HUDEP-2 (cell line): Measurements from ENCODE around the gene PDE4B.
"Not testable (repeated sequence)": the region's sequence is repeated elsewhere in the genome, so short reads cannot be mapped to it uniquely, and the experiment has no call there.

Experiments used
- DNase-seq, 76 experiments: peaks; one replicate each; lab custom pipeline; 2025; ENCODE audit not compliant: unreplicated experiment in 76 of 76; lab: John Stamatoyannopoulos, UW

The PDE4B gene

GRCh38 chr1:66041654-66042053, 249.0 kb downstream of the PDE4B start:
- no peak for DNase-seq

DNA sequence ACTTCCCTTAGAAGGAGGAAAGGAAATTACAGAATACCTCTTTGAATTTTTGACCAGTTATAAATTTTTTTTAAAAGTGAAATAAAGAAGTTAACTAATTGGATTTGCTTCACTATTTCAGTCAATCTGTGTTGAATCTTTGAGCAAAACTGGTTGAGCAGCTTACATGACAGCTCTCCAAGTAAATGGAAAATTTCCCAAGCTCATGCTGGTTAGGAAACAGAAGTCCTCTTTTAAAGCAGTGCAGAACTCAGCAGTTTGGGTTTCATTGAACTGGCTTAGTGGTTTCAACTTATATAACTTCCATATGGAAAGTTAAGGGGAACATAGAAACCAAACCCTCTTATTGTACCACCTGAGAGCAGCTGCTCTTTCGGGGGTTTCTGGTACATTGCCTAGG, 250.5 kb downstream of the PDE4B start:
- no peak for DNase-seq

- DNase-seq, result no peak
Measured at GRCh38 chr1:66044912-66045311, 252.2 kb downstream of the PDE4B start.

DNA sequence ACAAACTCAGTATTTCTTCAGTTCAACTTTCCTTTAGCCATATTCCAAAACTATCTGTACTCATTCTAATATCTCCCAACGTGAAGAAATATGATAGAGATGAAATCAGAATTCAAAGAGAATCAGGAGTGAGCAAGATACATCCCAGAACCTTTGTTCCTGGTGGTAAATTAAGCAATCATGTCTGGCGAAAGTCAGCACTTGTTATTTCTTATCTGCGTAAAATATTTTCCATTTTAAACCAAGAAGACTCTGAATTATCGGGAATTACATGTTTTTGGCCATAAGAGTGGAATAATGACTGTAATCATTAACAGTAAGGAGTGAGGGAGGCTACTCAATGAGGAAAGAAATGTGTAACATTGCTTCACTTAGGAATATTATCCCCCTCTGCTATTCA, 253.7 kb downstream of the PDE4B start:
- DNase-seq, result no peak

DNA sequence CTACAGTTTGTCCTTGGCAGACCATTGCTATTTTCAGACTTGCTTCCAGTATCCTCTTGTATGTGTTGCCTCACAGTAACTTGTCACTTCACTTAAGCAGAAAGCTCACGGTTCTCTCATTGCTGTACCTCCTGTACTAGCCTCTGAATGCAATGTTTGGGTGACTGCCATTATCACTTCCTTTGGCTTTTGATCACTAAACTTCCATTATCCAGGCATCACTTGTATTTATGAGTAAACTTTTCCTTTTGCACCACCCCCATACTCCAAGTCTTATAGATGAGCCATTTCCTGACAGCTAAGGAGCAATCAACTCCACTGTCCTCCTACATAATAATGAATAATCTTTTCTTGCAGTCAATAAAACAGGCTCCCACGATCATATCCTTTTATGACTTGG, 255.3 kb downstream of the PDE4B start:
- no peak for DNase-seq

GRCh38 chr1:66050123-66050522, 257.4 kb downstream of the PDE4B start:
- no peak for DNase-seq

GRCh38 chr1:66050633-66051032, 257.9 kb downstream of the PDE4B start:
- DNase-seq, result no peak

DNA sequence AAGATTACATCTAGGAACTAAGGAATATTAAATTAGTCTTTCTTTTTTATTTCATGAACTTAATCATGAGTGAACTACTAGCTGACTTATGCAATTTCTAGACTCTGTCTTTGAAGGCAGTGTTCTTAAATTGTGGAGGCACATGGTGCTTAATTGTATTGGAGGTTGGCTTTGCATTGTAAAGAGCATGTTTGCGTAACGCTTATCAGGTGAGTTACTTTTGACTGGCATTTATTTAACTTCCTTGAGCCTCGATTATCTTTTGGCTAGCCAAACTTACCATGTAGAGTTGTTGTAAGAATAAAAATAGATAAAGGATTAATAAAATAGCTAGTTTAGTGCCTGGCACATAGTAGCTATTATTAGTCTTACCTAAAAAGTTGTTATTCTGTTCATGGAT, 262.4 kb downstream of the PDE4B start:
- DNase-seq, result no peak

- not testable (repeated sequence) for DNase-seq
Measured at GRCh38 chr1:66057448-66057847, 264.8 kb downstream of the PDE4B start.

DNA sequence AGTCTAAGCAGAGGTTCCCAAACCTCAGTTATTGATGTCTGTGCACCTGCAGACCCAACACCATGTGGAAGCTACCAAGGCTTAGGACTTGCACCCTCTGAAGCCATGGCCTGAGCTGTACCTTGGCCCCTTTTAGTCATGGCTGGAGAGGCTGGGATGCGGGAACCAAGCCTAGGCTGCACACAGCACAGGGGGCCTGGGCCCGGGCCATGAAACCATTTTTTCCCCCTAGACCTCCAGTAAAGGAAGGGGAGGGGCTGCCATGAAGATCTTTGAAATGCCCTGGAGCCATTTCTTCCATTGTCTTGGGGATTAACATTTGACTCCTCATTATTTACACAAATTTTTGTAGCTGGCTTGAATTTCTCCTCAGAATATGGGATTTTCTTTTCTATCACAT, 265.9 kb downstream of the PDE4B start:
- no peak for DNase-seq

DNA sequence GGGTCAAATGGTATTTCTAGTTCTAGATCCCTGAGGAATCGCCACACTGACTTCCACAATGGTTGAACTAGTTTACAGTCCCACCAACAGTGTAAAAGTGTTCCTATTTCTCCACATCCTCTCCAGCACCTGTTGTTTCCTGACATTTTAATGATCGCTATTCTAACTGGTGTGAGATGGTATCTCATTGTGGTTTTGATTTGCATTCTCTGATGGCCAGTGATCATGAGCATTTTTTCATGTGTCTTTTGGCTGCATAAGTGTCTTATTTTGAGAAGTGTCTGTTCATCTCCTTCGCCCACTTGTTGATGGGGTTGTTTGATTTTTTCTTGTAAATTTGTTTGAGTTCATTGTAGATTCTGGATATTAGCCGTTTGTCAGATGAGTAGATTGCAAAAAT, 274.5 kb downstream of the PDE4B start:
- not testable (repeated sequence) for DNase-seq

DNA sequence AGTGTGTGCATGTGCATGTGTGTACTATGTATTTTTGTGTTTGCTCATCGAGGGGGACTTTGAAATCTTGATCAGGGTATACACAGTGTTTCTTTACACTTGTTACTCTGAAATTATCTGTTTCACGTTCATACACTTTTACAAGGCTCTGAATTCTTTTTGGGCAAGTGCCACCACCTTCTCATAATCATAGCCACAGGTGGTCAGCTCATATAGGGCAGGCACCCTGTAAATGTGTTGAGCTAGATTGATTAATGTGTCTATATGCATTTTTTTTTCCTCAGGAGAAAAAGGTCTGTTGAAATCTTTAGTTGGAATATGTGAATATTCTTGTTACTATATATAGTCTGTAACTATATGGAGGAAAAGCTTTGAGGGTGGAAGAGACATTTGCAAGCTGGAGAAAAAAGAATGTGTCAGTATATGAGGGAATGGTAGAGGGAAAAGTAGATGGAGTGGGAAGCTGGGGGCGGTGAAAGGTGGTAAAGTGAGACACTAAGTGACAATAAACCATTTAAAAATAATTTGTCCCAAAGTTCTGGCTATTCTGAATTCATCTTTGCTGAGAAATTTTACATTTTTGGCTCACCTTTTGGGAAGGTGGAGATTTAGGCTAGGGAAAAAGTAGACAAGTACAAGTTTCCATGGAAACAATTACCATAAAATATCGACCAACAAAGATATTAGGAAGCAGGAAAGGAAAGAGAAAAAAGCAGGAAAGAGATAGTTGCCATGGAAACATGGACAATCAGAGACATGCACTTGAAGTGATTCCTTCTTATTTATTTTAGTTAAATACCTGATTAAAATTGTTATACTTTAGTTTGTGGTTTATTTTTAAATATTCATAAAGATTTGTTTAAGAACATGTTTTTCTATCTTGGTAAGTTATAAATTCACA, 277.5 kb downstream of the PDE4B start:
- DNase-seq, result no peak

GRCh38 chr1:66073388-66073787, 280.7 kb downstream of the PDE4B start:
- DNase-seq, result no peak

DNA sequence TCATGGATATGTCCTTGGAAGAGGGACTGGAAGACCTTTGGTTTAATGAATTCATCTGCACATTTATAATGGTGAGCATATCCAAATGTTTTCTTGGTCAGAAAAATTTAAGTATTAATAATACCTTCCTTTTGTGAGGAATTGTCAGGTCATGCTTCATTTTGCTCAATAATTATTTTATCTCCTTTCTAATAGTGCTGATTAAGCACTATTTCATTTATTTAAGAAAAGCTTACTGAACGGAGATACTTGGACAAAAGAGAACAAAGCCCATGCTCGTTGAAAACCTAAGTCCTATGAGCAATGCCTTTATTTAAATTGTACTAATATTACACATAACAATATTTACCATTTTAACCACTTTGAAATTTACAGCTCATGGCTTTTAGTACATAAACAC, 281.5 kb downstream of the PDE4B start:
- DNase-seq, result no peak

DNA sequence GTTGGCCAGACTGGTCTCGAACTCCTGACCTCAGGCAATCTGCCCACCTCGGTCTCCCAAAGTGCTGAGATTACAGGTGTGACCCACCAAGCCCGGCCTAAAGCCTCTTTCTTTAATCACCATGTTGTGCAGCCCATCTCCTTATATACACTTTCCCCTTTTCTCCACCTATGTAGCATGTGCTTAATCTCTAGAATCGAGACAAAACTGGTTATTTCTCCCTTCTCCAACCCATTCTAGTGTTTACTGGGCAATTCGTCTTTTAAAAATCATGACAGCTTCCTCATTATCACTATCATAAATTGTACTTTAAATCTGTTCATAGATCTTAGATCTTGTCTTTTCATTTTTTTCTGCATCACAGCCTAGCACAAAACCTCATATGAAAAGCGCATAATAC, 285.7 kb downstream of the PDE4B start:
- DNase-seq, result no peak

GRCh38 chr1:66083003-66083402, 290.3 kb downstream of the PDE4B start:
- no peak for DNase-seq

DNA sequence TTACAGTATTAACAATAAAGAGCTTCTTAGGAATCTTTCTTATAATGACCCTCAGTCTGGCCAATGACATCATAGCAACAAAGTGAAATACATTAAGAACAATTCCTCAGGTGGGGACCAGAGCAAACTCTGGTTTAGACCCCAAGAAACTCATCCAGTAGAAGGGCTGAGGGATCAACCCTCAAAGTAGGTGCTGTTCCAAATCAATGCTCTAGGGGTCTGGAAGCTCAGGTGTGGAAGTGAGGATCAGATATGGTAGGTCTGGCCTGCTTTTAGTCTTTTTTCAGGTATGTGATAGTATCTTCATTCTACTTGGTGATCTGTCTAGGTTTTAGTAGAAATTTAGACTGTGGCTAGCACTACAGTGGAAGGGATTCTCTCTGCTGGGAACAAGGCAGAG, 291.7 kb downstream of the PDE4B start:
- DNase-seq, result no peak

GRCh38 chr1:66085600-66085999, 292.9 kb downstream of the PDE4B start:
- DNase-seq, result no peak

- no peak for DNase-seq
Measured at GRCh38 chr1:66088787-66089186, 296.1 kb downstream of the PDE4B start.

DNA sequence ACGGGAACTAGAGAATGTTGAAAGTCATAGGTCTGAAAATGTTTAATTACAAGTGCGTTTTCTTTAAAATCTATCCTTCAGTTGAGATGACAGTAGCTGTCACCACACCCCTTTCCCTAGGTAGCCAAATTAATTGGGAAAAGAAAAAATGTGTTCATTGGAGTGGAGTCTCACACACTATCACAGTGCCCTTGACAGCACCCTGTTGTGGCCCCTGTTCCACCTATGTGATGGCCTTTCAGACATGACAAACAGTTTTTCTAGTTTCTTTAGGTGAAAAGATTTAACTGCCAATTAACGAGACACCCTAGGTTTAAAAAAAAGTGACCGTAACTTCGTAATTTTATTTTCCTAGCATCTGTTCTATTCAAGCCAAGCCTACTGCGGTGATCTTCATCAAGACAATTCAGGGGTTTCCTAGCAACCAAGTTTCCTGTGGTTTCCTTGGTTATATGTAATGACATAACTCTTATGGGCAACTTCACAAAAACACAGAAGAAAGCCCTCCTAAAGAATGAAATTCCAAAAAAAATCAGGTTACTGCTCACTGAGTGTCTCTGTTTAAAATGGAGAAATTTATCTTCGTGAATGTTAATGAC, 298.3 kb downstream of the PDE4B start:
- no peak for DNase-seq

DNA sequence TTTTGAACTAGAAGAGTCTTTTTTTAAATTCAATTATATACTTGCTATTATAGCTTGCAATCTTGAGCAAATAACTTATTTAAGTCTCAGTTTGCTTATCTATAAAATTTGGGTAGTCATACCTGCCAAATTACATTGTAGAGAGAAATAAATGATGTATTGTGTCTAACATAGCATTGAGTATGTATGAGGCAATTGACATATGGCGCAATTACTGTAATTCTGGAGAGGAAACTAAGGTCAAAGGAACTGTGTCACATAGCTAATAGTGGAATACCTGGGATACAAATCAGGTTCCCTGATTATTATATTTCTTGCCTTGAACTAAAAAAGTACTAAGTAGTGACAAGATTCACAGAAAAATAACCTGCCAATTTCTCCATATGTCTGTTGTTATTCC, 302.5 kb downstream of the PDE4B start:
- DNase-seq, result no peak

- not testable (repeated sequence) for DNase-seq
Measured at GRCh38 chr1:66100959-66101358, 308.3 kb downstream of the PDE4B start.
